22Rv1 (cell line): ENCODE data around the gene PARD3B.

ENCODE experiments used
- H3K27ac ChIP-seq: fragments of 450-650 bp; 2 replicates; pipeline ENCODE4 v1.5.1; 2017
- CTCF ChIP-seq: fragments of 450-650 bp; IDR thresholded peaks from 2 replicates; pipeline ENCODE4 v1.5.1; 2017; ENCODE audit warnings: mild to moderate bottlenecking
- ZFX ChIP-seq: fragments of 450-650 bp; IDR thresholded peaks from 2 replicates; pipeline ENCODE4 v1.6.1; 2017; ENCODE audit warnings: antibody characterized with exemption, borderline replicate concordance

The PARD3B gene

GRCh38 chr2:205590759-205591158 is 1045.5 kb downstream of the PARD3B start:
- TF ChIP-seq CTCF (no peak), ZFX (no peak)
- H3K27ac ChIP-seq, result no peak overlapping the region

DNA sequence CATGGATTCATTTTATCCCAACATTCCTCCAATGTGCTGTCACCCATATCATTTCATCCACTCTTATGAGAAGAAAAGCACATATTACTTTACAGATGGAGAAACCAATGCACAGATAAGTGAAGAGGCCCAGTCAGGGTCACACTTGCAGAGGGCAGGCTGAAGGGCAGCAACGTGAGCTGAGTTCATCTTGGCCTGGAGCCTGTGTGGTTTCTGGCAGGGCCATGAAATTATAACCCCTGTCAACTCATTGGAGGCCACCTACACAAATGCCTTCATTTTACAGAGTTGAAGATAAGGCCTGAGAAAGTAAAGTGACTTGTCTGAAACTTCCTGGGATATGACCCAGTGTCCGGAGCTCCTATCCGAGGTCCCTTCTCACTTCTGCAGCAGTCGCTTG is 1048.6 kb downstream of the PARD3B start:
- H3K27ac ChIP-seq, result no peak overlapping the region
- TF ChIP-seq ZFX, result no peak
- no peak for TF ChIP-seq CTCF

DNA sequence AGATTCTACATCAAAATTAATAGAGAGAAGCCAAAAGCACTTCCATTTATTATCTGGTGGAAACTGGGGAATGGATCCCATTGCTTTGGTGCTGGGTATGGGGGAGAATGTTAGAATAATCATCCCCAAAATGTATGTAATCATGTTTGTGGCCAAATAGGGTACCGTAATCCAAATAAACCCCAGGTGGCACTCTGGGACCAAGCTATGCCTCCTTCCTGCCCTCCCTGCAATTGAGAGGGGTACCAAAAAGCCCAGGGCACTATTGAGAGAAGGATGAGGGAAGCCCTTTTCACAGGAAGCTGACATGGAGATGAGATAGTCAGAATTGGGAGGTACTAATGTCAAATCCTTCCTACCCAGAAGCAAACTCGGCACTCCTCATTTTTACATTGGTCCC is 1051.3 kb downstream of the PARD3B start:
- H3K27ac ChIP-seq, result no peak overlapping the region
- TF ChIP-seq CTCF, result no peak
- no peak for TF ChIP-seq ZFX

DNA sequence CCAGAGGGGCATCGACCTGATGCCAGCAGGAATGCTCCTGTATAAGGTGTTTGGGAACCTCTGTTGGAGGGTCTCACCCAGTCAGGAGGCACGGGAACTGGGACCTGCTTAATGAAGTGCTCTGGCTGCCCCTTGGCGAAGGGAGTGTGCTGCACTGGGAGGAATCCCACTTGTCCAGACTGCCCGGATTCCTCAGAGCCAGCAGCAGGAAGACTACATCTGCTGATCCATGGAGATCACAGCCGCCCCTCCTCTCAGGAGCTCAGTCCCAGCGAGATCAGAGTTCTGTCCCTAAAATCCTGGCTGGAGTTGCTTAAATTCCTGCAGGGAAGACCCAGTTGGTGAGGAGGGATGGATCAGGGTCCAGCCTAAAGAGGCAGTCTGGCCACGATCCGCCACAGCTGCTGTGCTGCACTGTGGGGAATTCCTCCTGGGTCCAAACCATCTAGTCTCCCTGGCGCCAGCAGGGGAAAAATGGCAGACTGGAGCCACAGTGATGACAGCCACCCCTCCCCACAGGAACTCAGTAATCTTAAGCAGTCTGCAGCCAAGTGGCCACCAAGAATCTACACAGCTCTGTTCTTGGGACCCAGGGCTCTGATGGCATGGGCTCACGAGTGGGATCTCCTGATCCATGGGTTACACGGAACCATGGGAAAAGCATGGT is 1060.5 kb downstream of the PARD3B start:
- no peak for TF ChIP-seq ZFX
- no peak for TF ChIP-seq CTCF
- no peak overlapping the region for H3K27ac ChIP-seq

DNA sequence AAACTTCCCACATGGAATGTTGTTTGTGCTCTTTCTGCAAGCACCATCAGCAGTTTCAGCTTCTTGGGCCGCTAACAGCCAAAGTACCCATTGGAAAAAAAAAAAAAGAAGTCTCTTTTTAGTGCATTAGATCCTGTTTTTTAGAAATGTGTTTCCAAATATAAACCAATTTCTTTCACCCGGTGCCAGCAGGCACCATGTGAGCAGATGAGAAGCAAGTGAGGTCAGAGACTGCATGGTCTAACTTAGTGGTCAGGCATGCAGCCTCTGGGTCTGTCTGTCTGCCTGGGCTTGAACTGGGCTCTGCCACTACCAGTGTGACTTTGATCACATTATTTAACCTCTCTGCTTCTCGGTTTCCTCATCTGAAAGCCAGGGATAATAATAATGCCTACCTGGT is 1061.9 kb downstream of the PARD3B start:
- TF ChIP-seq CTCF, result no peak
- H3K27ac ChIP-seq, result no peak overlapping the region

- H3K27ac ChIP-seq, result no peak overlapping the region
- no peak for TF ChIP-seq ZFX
- no peak for TF ChIP-seq CTCF
Observed at GRCh38 chr2:205609113-205609512, 1063.8 kb downstream of the PARD3B start.

GRCh38 chr2:205610437-205610836 is 1065.2 kb downstream of the PARD3B start:
- no peak for TF ChIP-seq ZFX
- TF ChIP-seq CTCF, result no peak
- no peak overlapping the region for H3K27ac ChIP-seq
